GM21447 (cell line): ENCODE results near the gene DCBLD1.
A peak's percentile ranks its signal among the peaks of the same experiment; 100 is the strongest.

Experiments used
- ATAC-seq: cut with Tn5 transposase; IDR thresholded peaks from one replicate; pipeline ENCODE4 v1.9.1; 2021; ENCODE audit not compliant: unreplicated experiment

The DCBLD1 gene

DNA sequence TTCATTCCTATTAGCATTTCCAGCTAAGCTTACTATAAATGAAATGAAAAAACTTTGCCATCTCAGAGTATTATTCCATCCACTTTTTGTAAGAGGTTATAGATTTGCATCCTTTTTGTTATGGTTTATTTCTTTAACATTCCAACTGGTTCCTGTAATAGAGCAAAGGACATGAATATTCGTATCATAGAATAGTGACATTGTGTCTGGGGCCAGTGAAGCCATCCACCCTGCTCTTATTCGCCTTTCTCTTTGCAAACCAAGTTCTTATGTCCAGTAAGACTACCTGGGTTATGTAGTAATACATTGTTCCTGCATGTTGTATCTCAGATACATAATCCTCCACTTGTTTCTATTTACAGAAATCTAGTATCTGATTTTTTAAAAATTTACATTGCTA lies 43.1 kb downstream of the DCBLD1 start:
- no peak for ATAC-seq

DNA sequence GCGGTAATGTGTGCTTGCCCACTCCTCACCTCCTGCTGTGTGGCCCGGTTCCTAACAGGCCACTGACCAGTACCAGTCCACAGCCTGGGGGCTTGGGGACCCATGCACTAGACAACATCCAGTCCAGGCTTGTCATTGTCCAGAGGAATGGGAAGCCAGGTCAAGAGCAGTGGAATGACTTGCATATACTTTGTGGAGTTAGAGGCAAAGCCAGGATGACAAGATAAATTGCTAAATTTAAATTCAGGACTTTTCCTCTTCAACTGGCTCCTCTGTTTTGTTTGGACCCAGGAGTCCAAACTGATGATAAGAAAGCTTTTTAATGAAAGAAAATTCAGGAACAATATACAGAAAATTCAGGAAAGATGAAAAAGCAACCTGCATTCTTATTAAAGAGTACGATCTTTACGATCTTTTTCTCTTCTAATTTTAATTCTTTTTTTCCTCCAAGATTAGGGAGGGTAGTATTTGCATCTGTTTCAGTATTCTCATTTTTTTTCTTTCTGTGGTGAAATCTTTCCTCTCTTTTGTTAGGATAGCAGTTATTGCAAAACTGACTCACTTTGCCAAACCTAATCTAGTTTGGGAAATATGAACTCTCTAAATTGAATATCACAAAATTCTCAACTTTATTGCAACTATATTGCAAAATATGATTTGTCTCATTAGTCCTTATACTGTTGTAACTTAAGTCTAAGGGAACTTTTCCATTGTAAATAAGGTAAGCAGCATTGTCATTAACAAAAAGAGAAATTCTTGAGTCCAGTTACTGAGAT lies 48.2 kb downstream of the DCBLD1 start:
- ATAC-seq = no peak

DNA sequence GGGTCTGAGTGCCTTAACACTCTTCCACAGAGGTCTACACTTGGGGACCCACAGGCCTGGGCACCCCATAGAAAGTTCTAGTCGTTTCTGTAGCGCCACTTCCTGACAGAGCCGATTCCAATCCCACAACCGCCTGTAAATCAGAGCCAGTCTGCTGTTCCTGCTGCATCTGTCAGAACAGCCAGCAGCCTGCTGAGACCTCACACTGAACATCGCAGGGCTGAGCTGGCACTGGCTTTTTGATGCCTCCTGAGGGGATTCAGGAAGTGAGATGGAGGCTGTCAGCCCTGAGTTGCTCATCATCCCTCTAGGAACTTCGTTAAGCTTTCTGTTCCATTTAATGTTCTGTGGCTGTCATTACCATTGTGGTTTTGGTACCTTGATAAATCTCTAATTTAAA lies 48.9 kb downstream of the DCBLD1 start:
- ATAC-seq = no peak

DNA sequence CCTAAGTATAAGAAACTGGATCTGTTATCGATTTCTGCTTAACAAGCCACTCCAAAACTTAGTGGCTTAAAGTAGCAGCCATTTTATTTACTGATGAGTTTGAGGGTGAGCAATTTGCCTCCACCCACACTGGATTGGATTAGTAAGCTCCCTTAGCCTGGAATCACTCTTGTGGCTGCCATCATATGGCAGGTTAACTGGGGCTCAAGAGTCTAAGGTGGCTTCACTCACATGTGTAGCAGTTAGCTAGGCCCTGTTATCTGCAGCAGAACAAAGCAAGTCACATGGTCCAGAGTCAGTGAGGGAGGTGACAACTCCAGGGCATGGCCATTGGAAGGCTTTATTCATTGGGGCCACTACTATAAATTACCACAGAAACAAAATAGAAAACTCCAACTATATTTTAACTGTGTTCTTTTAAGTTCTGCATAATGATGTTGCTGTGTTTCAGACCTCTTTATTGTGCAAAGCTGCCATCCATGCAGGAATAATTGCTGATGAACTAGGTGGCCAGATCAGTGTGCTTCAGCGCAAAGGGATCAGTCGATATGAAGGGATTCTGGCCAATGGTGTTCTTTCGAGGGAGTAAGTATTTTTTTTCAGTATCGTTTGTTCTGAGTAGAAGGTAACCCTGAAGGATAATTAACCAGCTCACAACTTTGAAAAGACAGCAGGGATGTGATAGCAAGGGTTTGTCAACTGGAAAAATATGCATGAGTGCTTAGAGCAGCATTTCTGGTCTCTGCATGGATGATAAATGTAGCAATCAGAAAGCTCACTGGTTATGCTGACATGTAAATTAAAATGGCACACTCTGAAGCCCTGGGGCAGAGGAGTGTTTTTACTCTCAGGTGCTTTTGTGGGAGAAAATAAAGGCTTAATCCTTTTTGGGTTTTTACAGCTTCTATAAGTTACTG lies 49.6 kb downstream of the DCBLD1 start:
- no peak for ATAC-seq

DNA sequence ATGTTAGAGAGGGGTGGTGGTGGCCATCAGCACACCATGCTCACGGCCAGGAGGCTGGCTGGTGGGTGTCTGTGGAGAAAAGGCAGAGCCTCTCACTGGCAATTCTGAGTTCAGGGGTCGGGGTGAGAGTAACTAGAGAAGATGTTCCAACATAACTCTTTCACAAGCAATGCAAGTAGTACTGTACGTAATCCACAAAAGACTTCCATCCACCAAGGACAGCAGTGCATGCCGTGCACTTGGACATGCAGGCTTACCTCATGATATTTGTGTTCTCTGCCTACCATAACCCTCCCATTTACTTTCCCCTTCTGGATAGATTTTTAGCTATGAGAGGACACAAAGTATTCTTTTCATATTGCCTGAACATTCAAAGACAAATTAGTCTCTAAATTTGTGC lies 51.3 kb downstream of the DCBLD1 start:
- ATAC-seq = no peak

DNA sequence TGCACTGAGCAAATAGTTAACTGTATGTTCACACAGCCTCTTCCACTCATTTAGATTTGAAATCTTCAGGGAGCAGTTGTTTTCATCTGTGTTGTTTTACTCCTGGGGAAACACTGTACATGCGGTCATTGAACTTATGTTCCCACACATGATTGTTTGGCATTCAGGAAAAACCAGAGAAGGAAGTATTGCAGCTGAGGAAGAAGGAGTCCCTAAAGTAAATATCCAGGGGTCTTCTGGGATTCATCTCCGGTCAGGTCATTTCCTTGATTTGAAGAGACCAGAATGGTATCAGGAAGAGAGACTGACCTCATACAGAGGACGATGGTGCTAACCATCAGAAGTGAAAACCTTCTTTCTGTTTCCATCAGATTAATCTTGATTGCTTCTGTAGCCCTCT lies 52.5 kb downstream of the DCBLD1 start:
- no peak for ATAC-seq

DNA sequence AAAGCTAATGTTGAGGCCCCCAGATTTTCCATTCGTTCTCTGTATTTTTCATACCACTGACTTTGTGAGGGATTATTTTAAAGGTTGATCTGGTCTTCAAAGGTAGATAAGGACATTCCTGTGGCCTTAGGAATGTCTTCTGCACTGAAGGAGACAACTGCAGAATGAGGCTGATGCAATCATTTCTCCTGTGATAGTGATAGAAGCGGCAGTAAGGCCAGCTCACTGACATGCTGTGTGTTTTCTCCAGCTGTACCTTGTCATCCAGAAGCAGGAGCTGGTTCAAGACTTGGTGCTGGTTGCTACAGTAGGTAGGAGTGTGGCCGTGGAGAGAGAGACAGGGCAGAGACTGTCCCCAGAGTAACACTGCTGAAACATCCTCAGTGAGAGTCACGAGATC lies 53.8 kb downstream of the DCBLD1 start:
- ATAC-seq = no peak

DNA sequence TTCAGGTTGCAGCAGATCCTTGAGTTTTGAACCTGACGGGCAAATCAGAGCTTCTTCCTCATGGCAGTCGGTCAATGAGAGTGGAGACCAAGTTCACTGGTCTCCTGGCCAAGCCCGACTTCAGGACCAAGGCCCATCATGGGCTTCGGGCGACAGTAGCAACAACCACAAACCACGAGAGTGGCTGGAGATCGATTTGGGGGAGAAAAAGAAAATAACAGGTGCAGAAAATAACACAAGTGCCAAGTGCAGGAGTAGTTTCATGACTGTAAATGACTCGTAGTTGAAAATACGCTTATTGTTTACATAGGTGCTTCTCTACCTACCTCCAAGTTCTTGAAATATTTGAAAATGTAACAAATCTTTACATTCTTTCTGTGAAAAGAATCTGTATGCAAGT lies 56.1 kb downstream of the DCBLD1 start:
- no peak for ATAC-seq

DNA sequence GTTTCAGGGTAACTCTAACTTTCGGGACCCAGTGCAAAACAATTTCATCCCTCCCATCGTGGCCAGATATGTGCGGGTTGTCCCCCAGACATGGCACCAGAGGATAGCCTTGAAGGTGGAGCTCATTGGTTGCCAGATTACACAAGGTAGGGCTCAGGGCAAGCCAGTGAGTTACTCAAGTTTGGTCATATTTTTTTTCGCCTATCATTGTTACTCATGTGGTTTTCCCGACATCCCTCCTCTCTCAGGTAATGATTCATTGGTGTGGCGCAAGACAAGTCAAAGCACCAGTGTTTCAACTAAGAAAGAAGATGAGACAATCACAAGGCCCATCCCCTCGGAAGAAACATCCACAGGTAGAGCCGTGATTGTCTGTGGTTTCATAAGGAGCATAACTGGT lies 58.2 kb downstream of the DCBLD1 start:
- ATAC-seq = no peak

DNA sequence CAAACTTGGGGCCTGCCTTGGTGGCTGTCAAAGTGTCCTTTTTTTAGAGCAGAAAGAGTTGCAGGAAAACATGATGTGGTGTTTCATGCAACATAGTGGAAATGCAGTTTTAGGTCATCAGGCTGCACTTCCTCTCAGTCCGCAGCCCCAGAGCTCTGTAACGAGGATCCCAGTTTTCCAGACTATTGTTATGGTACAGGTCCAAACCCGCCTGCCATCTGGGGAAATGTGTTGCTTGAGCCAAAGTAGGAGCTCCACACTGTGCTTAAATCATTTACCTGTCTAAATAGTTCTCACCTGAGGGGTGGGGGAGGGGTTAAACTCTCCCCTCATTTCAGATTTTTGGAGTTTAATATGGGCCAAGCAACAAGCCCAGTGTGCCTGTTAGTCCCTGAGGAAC lies 60.0 kb downstream of the DCBLD1 start:
- no peak for ATAC-seq

DNA sequence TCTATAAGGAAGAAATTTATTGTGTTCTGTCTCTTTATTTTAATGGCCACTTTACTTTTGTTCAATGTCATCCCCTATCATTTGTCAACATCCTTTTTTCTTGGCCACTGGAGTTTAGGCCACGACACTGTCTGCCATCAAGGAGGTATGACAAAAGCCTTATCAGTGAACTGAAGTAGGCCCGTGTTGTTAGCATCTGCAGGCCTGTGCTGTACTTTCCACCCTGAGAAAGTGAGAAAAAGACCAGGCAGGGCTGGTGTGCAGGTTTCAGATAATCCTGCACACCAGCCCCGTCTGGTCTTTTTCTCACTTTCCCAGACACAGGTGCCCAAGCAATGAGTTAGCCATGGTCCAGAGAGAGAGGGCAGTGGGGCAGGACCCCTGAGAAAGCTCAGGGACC lies 62.2 kb downstream of the DCBLD1 start:
- no peak for ATAC-seq

DNA sequence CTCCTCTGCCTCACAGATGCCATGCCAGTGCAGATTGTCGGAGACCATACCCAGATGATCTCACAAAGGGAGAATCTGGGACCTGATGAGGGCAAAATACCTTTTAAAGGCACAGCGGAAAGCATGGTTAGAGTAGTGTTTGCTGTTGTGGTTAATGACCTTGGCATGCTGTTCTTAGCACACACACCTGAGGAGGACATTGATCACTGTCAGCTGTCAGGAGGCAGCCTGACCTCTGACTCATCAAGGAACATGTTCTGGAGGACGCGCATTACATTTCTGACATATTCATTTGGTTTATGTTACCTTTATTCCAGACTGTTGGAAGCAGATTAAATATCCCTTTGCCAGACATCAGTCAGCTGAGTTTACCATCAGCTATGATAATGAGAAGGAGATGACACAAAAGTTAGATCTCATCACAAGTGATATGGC lies 62.7 kb downstream of the DCBLD1 start:
- no peak for ATAC-seq

DNA sequence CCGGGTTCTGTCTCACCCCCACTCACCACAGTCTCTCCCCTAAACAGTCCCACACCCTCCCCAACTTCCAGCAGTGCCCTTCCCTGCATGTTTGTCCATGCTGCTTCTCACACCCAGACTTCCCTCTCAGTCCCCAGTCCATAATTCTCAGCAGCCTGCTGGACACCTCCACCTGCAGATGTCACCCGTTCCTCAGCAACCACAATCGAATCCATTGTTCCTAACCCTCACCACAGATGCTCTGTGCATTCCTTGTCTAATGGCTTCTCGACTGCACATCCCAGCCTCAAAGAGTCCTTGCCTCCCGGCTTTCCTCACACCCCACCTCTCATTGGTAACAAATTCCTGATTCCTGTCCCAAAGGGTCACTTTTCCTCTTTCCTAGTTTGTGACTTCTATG lies 64.2 kb downstream of the DCBLD1 start:
- ATAC-seq = no peak

DNA sequence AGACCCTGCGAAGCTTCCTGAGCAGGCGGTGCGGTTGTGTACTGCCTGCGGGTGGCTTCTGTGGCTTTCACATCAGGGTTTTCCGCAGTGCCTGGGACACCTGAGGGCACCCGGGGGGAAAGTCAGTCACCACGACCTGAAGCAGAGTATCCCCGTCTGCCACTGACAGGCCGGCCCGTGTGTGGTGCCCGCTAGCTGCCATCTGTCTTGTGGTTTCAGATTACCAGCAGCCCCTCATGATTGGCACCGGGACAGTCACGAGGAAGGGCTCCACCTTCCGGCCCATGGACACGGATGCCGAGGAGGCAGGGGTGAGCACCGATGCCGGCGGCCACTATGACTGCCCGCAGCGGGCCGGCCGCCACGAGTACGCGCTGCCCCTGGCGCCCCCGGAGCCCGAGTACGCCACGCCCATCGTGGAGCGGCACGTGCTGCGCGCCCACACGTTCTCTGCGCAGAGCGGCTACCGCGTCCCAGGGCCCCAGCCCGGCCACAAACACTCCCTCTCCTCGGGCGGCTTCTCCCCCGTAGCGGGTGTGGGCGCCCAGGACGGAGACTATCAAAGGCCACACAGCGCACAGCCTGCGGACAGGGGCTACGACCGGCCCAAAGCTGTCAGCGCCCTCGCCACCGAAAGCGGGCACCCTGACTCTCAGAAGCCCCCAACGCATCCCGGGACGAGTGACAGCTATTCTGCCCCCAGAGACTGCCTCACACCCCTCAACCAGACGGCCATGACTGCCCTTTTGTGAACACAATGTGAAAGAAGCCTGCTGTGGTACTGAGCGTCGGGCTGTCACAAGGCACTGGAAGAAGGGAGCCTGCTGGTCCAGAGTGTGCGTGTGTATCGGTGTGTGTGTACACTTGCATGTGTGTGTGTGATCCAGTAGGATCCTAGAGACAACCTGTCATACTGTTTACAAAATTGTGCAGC lies 65.5 kb downstream of the DCBLD1 start:
- ATAC-seq = peak; percentile 57

DNA sequence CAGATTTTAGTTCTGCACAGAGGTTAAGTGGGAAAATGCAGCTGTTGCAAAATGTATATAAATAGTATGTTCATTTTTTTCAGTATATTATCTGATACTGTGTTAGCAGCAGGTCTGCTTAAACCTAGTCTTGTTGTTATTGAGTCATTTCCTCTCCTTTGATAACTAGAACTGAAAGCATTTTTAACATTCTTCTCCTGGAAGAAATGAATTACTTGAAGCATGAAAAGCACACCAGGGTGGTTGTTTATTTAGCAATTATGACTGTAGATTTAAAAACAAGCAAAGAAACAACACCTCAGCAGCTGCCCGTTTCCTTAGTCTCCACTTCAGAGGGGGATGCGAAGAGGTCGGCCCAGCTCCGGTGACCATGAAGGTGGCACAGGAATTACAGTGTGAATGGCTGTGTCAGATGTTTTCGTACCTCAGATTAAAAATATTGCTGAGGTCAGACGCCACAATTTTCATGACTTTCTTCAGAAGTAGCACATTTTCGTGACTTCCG lies 66.4 kb downstream of the DCBLD1 start:
- no peak for ATAC-seq

DNA sequence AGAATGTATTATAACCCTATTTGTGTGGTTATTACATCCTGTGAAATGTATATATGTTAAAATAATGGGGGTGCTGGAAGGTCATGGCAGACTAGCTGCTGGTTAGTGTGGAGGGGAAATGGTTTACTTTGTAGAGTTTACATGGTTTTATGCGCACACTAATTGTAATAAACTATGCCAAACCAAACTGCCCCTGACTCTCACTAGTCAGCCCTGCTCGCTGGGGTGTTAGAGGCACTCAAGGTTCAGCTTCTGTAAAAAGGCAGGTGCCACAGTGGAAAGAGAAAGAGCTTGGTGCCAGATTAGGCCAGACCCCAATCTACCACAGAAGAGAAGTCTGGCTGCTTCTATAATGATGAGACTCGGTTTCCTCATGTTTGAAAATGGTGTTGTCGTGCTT lies 67.1 kb downstream of the DCBLD1 start:
- peak; percentile 26 for ATAC-seq

DNA sequence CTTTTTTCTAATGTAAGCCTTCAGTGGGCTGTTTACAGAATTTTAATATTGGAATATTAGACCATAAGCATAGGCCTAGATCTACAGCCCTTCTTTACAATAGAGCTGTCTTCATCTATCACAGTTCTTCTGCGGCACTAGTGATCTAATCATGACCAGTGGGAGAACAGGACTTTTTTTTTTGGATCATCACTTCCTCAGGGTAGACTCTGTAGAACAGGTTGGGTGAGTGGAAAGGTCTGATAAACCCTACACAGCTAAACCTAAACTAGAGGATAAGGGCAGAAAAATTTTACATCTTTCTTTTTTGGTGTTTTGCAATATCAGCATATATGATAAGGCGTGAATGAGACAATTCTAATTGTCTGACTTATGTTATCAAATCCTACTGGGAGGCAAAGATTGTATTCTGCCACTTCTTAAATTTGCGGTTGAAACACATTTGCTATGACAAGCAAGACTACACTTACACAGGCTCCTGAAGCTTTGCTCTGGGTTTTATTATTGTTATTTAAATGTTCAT lies 67.7 kb downstream of the DCBLD1 start:
- no peak for ATAC-seq

DNA sequence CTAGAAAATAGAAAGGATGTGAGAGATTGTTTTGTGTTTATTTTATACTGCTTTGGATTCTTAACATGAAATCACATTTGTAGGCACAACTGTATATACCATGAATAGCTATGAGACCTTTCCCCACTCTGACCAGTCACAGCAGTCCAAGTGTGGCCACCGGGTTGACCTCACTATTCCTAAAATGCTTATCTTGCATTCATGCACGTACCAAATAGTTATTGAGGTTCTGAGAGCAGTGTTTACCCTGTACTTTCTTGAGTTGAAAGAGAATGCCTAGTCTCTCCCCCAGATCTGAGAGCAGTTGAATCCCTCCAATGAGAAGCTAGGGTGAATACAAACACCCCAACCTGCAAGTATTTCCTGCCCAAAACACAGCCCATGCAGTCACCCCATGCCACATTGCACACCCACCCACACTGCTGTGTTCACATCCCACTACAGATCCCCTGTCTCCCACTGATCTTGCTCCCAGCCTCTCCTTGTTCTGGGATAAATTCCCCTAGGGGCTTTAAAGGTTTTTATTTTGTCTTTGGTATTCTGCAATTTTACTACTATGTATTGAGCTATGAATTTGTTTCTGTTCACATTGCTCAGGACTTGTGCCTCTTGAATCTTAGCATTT lies 68.3 kb downstream of the DCBLD1 start:
- no peak for ATAC-seq

DNA sequence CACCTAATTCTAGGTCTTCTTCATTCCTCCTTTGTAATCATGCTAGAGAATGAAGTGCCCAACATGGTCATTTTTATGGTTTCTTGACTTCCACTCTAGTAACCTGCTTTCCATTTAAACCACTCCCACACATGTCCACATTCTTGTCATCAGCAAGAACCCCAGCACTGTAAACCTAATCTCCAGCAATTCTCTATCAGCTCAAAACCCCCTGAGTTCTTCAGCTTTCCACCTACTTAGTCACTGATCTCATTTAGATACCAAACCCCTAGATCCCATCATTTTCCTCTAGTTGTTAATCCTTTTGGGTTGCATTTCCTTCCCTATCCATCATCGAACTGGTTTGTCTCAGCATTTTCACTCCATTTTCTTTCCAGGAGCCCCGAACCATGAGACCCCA lies 70.1 kb downstream of the DCBLD1 start:
- ATAC-seq = no peak

DNA sequence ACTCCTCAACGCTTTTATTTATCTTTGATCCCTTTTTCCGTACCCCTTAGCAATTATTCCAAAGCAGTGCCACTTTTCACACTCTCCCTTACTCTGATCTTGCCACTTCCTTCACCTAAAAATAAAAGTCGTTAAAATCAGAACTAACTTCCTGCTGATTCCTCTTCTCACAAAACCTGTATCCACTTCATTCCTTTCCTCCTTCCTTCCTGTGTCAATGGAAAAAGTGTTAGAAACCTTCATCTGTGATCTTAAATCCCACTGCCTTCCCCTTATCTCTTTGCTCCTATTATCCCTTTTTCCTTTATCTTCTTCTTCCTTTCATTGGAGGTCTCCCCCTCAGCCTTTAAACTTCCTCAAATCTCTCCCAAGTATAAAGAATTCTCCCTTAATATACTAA lies 70.7 kb downstream of the DCBLD1 start:
- ATAC-seq = no peak
